Colonic mucosa (tissue), 4 donors: Measurements from ENCODE around the gene GPS1. TPM values are rescaled to one million over a fixed set of nuclear protein-coding genes. Genes with fewer than 3 reads are reported as not detected.

Source experiments
- DNase-seq: peaks from one replicate; pipeline ENCODE4 v3.0.0-alpha.2; 2020
- H3K27ac ChIP-seq: fragments of 200-600 bp; one replicate; pipeline ENCODE4 v1.8.0; 2021
- H3K27me3 ChIP-seq: fragments of 200-600 bp; one replicate; pipeline ENCODE4 v1.8.0; 2021
- H3K36me3 ChIP-seq: fragments of 200-600 bp; one replicate; pipeline ENCODE4 v1.8.0; 2021
- H3K4me1 ChIP-seq: fragments of 200-600 bp; one replicate; pipeline ENCODE4 v1.8.0; 2021; ENCODE audit warnings: mild to moderate bottlenecking
- H3K4me3 ChIP-seq: fragments of 200-600 bp; one replicate; pipeline ENCODE4 v1.8.0; 2021
- H3K9ac ChIP-seq, 2 donors: one replicate each; pipeline ENCODE4 v1.7.0; 2013; ENCODE audit warnings: control low read depth in 2 of 2, low read depth in 2 of 2, low read length in 2 of 2
- H3K9me3 ChIP-seq: fragments of 200-600 bp; one replicate; pipeline ENCODE4 v1.8.0; 2021
- CTCF ChIP-seq: fragments of 200-600 bp; IDR thresholded peaks from one replicate; pipeline ENCODE4 v1.8.0; 2022; ENCODE audit warnings: antibody characterized with exemption, mild to moderate bottlenecking
- intact Hi-C: fragments of 100-400 bp; cut with DNase I; formaldehyde crosslinking; loops from one replicate; pipeline ENCODE4 v1.14.1; 2022
- total RNA-seq, 2 donors: library from RNA; stranded (reverse); fragmentation: NEBNext Ultra II Directional in 1 of 2; extraction: Animal tissue kit (Norgen Biotek cat#: 25700) in 1 of 2; gene quantifications; one replicate each; pipeline ENCODE4 v1.2.1, GENCODE V29; 2021
- donor health status: healthy.
- donor health status: DM: no; HTN: no; CAD: no.
- donor health status: DM: no; HTN: no; CAD: no.

GPS1 gene
- total RNA-seq, 2 donors from 2014 or later, result 70.8 to 129 TPM

GRCh38 chr17:82079001-82079677 lies 27.4 kb downstream of the GPS1 start:
- Histone ChIP-seq H3K36me3 (peaks cover 26% of the 10 kb centered on the region), H3K27me3 (no peaks in the 10 kb centered on the region), H3K4me3 (no peak overlapping the region), H3K4me1 (no peaks in the 10 kb centered on the region), H3K9ac (no peak overlapping the region), H3K27ac (no peak overlapping the region), H3K9me3 (no peaks in the 10 kb centered on the region)
- DNase-seq, result no peak
- intact Hi-C loops, result no loop called here
- TF ChIP-seq CTCF, result no peak

GRCh38 chr17:82080048-82080788 lies 28.5 kb downstream of the GPS1 start:
- Histone ChIP-seq H3K4me1 (no peaks in the 10 kb centered on the region), H3K9me3 (no peaks in the 10 kb centered on the region), H3K36me3 (peaks cover 30% of the 10 kb centered on the region), H3K27ac (no peak overlapping the region), H3K9ac (no peak overlapping the region), H3K4me3 (no peak overlapping the region), H3K27me3 (no peaks in the 10 kb centered on the region)
- DNase-seq, result no peak
- no peak for TF ChIP-seq CTCF
- intact Hi-C loops, result no loop called here

- Histone ChIP-seq H3K9ac (no peak overlapping the region), H3K4me1 (no peaks in the 10 kb centered on the region), H3K36me3 (peaks cover 37% of the 10 kb centered on the region), H3K27me3 (no peaks in the 10 kb centered on the region), H3K9me3 (no peaks in the 10 kb centered on the region), H3K4me3 (no peak overlapping the region), H3K27ac (no peak overlapping the region)
- no peak for TF ChIP-seq CTCF
- intact Hi-C loops, result no loop called here
- no peak for DNase-seq
Measured at GRCh38 chr17:82080789-82081464, 29.2 kb downstream of the GPS1 start.

- intact Hi-C loops, result no loop called here
- H3K4me3 ChIP-seq, result no peak overlapping the region
- no peak for DNase-seq
- no peak for TF ChIP-seq CTCF
- no peaks in the 10 kb centered on the region for H3K27me3 ChIP-seq
- H3K9me3 ChIP-seq, result no peaks in the 10 kb centered on the region
- no peaks in the 10 kb centered on the region for H3K4me1 ChIP-seq
- peaks cover 38% of the 10 kb centered on the region for H3K36me3 ChIP-seq
- no peak overlapping the region for H3K9ac ChIP-seq
- no peak overlapping the region for H3K27ac ChIP-seq
Measured at GRCh38 chr17:82081546-82081945, 29.8 kb downstream of the GPS1 start.

GRCh38 chr17:82081966-82082365 lies 30.3 kb downstream of the GPS1 start:
- Histone ChIP-seq H3K36me3 (peaks cover 43% of the 10 kb centered on the region), H3K9me3 (no peaks in the 10 kb centered on the region), H3K27me3 (no peaks in the 10 kb centered on the region), H3K4me1 (no peaks in the 10 kb centered on the region), H3K27ac (no peak overlapping the region), H3K4me3 (no peak overlapping the region), H3K9ac (no peak overlapping the region)
- no peak for TF ChIP-seq CTCF
- intact Hi-C loops, result no loop called here
- no peak for DNase-seq
